ENCODE measurements around the gene TMEM231. TPM values are rescaled to one million over a fixed set of nuclear protein-coding genes. Genes with fewer than 3 reads are reported as not detected.
"Not testable (repeated sequence)": the region's sequence is repeated elsewhere in the genome, so short reads cannot be mapped to it uniquely, and the experiment has no call there.

The TMEM231 gene
- total and polyA plus RNA-seq, 9 of the 15 experiments (the other 6 are each of a cell fraction or from before 2014, with no cell fraction given) = 1.6 to 27.6 (median 9.1) TPM

GRCh38 chr16:75550211-75550662, 5.8 kb downstream of the TMEM231 start:
- H3K4me2 ChIP-seq (ENCODE audit: insufficient read depth, low read length) = no peak overlapping the region
- peaks cover 11% of the 10 kb centered on the region; the same call in 1 of the 3 replicates for H3K79me2 ChIP-seq (ENCODE audit: control insufficient read depth, insufficient read depth, low read length)
- intact Hi-C loops (cut with micrococcal nuclease) (no loop called here), in situ Hi-C loops (cut with MboI) (no loop called here)
- no peaks in the 10 kb centered on the region for H3K27me3 ChIP-seq (ENCODE audit: control insufficient read depth in 2 of 2, insufficient read depth in 2 of 2, low read length in 2 of 2)
- WGBS (ENCODE audit: insufficient coverage, low coverage, missing lambda C conversion rate) = 90% methylated on average over 7 of the region's 7 CpGs
- no peaks in the 10 kb centered on the region for H3K9me1 ChIP-seq (ENCODE audit: control insufficient read depth, insufficient read depth, low read length)
- DNase-seq (ENCODE audit: extremely low read depth in 1 of 4, low spot score in 3 of 4) = no peak
- no TSS peak for BruUV-seq (replicated peaks)
- H3K36me3 ChIP-seq (ENCODE audit: control insufficient read depth, insufficient read depth, low read length) = no peaks in the 10 kb centered on the region; the same call in 2 of the 3 replicates
- POLR2A ChIA-PET = interaction anchor here (0.7 kb wide), 1 partner anchor 96 kb away, joined by 3 read pairs; no protein-coding TSS in a partner anchor
- peak; percentile 43; the same call in 2 of the 3 replicates for ATAC-seq
- H2AFZ ChIP-seq (ENCODE audit: low read depth, low read length) = no peak overlapping the region
- 0 out of 5 replicates have a peak, but pooled peaks cover 0 to 6% of the 10 kb centered on the region in 2 experiments for H3K4me1 ChIP-seq (replicated peaks in 1 of 2; ENCODE audit: control insufficient read depth in 2 of 2, insufficient read depth in 2 of 2, low read length in 2 of 2)
- CTCF ChIA-PET (ENCODE audit: low intra/inter-chr PET ratio) = no interaction called here
- H3K27ac ChIP-seq (ENCODE audit: extremely low read depth, low read depth, low read length) = no peak overlapping the region
- TF ChIP-seq ZNF124 (CRISPR knock-in tag; IDR thresholded peaks at IDR 0.05) (no peak), CTCF (IDR thresholded peaks at IDR 0.05 in 2 of 3, conservative IDR thresholded peaks at IDR 0.05 in 1 of 3; ENCODE audit: insufficient read depth in 2 of 3, low read depth in 1 of 3, low read length in 3 of 3) (peak; percentile 38 to 55 (median 54); a peak in 4 of 6 replicates), RAD21 (CRISPR knock-in tag; conservative IDR thresholded peaks at IDR 0.05 in 1 of 2, IDR thresholded peaks at IDR 0.05 in 1 of 2) (peak in 1 of 2 experiments; percentile 24; a peak in 1 of 4 replicates)
- H3K9ac ChIP-seq (ENCODE audit: insufficient read depth in 1 of 2, low read depth in 2 of 2, low read length in 2 of 2) = no peak overlapping the region
- H3K9me3 ChIP-seq (replicated peaks; ENCODE audit: control insufficient read depth, insufficient read depth, low read depth, low read length) = no peaks in the 10 kb centered on the region
- H3K4me3 ChIP-seq = no peak overlapping the region
- H4K20me1 ChIP-seq (replicated peaks; ENCODE audit: control insufficient read depth, insufficient read depth, low read length) = no peaks in the 10 kb centered on the region
- FAIRE-seq = no peak

DNA sequence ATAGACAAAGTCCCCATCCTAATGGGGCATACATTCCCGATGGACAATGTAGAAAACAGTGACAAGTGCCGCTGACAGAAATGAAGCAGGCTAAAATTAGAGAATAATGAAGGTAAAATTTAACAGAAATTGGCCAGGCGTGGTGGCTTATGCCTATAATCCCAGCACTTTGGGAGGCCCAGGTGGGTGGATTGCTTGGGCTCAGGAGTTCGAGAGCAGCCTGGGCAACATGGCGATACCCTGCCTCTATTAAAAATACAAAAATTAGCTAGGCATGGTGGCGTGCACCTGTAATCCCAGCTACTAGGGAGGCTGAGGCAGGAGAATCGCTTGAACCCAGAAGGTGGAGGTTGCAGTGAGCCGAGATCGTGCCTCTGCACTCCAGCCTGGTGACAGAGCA, 7.6 kb downstream of the TMEM231 start:
- FAIRE-seq; H3K27me3 ChIP-seq (ENCODE audit: control insufficient read depth in 2 of 2, insufficient read depth in 2 of 2, low read length in 2 of 2); intact Hi-C loops (cut with micrococcal nuclease); ATAC-seq; BruUV-seq (replicated peaks); H3K9me1 ChIP-seq (ENCODE audit: control insufficient read depth, insufficient read depth, low read length); H2AFZ ChIP-seq (ENCODE audit: low read depth, low read length); CTCF ChIA-PET (ENCODE audit: low intra/inter-chr PET ratio); in situ Hi-C loops (cut with MboI); H3K9me3 ChIP-seq (replicated peaks; ENCODE audit: control insufficient read depth, insufficient read depth, low read depth, low read length); H3K4me2 ChIP-seq (ENCODE audit: insufficient read depth, low read length); H3K79me2 ChIP-seq (ENCODE audit: control insufficient read depth, insufficient read depth, low read length); H4K20me1 ChIP-seq (replicated peaks; ENCODE audit: control insufficient read depth, insufficient read depth, low read length); H3K4me1 ChIP-seq (replicated peaks in 1 of 2; ENCODE audit: control insufficient read depth in 2 of 2, insufficient read depth in 2 of 2, low read length in 2 of 2); POLR2A ChIA-PET; H3K27ac ChIP-seq (ENCODE audit: extremely low read depth, low read depth, low read length); H3K9ac ChIP-seq (ENCODE audit: insufficient read depth in 1 of 2, low read depth in 2 of 2, low read length in 2 of 2); H3K36me3 ChIP-seq (ENCODE audit: control insufficient read depth, insufficient read depth, low read length); H3K4me3 ChIP-seq; DNase-seq (ENCODE audit: extremely low read depth in 1 of 4, low spot score in 3 of 4): not testable (repeated sequence)
- 65% methylated on average over 9 of the region's 9 CpGs for WGBS (ENCODE audit: insufficient coverage, low coverage, missing lambda C conversion rate)
